NCI-H2107 treated with DMSO at 0.1 percent for 48 hours (cell line): ENCODE measurements around the gene METTL2A.
"Not testable (repeated sequence)": the region's sequence is repeated elsewhere in the genome, so short reads cannot be mapped to it uniquely, and the experiment has no call there.

Experiments used
- DNase-seq: peaks from one replicate; lab custom pipeline; 2025; ENCODE audit not compliant: unreplicated experiment; lab: John Stamatoyannopoulos, UW

Gene METTL2A

DNA sequence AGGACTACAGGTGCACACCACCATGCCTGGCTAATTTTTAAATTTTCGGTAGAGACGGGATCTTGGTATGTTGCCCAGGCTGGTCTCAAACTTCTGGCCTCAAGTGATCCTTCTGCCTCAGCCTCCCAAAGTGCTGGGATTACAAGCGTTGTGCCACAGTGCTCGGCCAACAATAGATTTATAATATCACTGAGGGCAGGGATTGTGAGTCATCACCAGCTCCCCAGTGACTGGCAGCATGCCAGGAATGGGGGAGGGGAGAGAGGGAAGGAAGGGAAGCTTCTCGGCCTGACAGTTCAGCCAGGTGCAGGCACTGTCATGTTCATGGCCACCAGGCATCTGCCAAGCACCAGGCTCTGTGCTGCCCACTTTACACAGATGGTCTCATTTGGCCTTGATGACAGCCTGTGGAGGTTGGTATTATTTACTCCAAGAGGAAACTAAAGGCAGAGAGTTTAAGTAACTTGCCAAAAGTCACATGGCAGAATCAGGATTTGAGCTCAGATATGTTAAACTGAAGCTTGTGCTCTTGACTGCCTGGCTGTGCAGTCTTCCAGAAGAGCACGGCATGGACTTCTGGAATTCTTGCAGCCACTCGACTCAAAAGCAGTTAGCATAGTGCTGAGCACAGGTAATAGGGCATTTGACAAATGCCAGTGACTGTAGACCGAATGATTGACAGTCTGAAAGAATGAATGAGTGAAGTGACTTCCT, 47.1 kb downstream of the METTL2A start:
- peak; percentile 31 for DNase-seq

DNA sequence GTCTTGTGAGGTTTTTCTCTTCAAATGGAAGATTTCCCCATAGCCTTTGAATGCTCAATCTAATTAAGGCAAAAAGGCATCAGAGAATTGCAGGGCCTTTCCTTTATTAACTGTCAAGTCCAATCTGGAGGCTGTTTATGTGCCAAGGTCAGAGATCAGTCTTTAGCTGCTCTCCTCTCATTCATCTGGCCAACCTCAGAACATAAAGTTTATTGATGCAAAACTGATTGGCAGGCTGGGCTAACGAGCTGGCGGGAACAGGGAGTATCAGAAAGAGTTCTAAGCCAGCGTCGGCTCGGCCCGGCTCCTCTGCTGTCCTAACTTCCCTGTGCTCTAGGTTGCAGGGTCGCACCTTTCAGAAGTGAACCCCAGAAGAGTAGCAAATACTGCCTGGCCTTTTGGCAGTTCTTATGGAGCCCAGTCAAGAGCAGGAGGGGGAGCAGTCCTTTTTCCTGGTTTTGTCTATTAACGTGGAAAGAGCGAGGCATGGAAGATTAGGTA, 47.7 kb downstream of the METTL2A start:
- DNase-seq: not testable (repeated sequence)

DNA sequence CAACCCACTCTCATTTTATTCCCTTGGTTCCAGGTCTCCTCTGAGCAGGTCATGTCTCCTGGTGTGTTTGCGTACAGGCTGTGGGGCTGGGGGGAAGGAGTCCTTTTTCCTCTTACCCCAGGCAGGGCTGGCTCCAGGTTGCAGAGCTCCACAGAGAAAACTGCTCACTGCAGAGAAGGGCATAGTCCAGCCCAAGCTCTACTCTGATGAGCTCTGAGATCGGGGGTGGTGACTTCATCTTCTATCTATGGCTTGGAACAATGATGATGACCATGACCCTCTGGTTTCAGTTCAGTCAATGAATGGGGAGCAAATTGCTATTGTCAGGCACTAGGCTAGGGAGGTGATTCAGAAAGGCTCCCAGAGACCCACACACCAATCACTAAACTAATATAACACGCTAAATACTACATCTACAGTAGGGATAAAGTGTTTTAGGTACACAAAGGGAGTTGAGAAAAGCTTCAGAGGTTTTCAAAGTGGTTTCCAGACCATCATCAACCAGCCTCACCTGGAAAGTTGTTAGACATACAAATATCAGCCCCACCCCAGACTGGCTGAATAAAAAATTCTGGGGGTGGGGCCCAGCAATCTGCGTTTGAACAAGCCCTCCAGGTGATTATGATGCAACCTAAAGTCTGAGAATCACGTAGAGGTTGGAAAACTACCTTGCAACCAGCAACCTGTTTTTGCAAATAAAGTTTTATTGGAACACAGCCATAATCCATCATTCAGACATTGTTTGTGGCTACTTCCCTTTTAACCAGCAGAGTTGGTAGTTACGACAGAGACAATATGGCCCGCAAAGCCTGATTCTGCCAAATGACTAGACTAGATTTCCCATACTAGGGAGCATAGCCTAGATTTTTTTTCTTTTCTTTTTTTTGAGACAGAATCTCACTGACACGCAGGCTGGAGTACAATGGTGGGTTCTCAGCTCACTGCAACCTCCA, 49.6 kb downstream of the METTL2A start:
- not testable (repeated sequence) for DNase-seq

DNA sequence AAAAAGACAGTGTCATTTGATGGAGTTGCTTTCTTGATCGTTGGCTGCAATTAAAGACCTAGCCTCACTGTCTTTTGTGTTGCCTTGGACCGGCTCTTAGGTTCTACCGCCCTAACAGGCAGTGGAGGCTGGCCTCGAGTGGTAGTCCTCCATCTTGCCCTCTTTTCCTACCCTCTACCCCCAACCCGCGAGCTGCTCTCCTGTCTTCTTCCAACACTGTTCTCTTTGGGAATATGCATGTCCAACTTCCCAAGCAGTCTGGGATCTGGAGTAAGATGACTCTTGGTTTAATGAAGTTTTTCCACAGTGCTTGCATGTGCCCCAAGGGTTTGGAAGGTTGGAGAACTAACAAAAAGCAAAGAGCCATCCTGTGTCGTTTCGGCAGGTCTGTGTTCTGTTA, 53.4 kb downstream of the METTL2A start:
- DNase-seq: not testable (repeated sequence)

DNA sequence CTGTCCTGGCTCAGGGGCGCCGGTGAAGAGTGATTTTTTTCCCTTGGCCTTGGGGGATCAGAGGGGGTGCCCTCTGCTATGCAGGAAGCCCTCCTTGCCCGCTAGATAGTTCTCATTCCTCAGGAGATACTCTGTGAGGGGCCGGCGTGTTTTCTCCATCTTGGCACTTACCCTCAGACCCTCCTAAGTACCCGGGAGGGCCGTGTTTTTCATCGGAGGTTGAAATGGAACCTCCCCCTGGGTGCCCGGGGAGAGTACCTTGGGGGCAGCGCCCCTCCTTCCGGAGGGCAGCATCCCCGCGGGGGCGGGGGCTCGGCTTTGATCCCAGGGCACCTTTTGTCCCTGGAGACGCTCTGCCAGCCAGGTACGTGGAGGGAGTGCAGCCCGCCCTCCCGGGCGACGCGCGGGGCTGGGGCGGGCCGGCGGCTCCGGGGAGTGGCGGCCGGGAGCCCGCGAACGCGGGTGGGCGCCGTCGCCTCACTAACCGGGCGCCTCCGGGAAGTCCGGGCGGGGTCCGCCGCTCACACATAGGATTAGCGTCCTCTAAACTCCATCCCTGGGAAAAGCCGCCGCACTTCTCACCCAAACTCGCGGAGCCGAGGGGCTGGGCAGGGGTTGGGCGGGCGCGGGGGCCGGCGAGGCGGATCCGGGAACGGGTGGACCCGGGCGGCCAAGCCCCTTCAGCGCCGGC, 54.2 kb downstream of the METTL2A start:
- DNase-seq: not testable (repeated sequence)

DNA sequence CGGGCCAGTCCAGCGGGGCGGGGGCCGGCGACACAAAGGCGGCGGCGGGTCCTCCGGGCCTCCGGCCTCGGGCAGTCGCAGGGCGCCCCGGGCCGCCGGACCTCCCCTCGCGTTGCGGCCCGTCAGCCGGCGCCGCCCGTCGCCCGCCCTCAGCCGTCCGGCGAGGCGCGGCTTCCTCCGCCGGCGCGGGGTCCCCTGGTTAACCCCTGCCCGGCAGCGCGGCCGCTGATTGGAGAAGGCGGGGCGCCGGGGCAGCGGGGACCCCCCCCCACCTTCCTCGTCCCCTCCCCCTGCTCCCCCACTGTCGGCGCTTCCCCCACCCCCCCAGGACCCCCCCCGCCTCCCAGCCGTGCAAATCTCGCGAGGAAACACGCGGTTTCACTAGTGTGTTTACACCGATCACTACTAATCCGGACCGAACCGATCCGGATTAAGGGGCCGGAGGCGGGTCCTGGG, 54.8 kb downstream of the METTL2A start, which contains the start of gene TLK2:
Gene TLK2 (plus strand): TSS at position 402 of the 456 bp plus-strand sequence. CDS start 2,301 bp downstream, outside the sequence.
- peak; percentile 31 for DNase-seq

DNA sequence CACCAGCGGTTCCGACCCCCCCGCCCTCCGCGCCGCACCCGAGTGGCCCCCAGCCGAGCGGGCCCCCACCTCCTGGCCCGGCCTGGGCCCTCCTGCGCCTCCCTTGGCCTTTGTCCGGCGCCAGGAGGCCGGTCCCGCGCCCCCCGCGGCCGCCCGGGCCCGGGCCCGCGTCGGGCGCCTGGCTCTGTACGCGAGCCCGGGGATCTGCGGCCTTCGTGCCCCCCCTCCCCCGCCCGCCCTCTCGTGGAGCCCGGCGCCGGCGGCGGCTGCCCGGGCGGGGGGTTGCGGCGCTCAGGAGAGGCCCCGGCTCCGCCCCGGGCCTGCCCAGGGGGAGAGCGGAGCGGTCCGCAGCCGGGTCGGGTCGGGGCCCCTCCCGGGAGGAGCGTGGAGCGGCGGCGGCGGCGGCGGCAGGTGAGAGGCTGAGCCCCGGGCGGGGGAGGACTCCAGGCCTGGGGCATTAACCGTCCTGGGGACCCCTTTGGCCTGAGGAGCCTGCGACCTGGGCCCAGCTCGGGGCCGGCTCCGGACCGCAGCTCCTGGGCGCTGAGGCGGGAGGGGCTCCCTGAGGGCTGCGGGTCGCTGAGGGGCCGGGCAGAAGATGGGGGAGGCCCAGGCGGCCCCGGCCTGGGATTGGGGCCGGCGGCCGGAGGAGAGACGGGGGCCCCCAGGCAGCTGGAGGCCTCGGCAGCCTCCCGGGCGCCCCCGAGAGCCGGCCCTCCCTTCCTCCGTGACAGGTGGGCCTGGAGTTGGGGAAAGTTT, 55.4 kb downstream of the METTL2A start:
- not testable (repeated sequence) for DNase-seq

DNA sequence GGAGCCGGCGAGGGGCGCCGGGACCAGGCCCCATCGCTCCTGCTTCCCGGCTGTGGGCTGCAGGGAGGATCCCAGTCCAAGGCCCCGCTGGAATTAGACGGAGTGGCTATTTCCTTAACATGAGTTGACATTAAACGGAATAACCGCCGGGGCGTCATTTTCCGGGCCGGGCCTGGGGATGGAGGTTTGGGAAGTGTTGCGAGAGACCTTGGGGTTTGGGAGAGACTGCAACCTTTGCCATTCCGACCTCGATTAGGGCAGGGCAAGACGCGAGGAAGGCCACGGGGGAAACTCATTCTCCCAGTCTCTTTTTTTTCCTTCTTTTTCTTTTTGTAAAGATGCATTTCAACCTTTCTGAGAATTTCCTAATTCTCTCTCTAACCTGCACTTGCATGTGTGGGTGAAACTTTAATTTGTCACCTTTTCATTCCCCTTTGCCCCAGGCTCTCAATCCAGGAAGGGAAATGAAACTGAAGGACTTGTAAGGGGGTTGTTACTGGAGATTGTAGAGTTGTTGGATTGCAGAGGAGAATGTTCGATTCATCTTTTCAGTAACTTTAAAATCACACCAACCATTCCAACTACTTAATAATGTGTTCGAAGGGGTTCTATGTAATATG, 56.1 kb downstream of the METTL2A start:
- DNase-seq: not testable (repeated sequence)

DNA sequence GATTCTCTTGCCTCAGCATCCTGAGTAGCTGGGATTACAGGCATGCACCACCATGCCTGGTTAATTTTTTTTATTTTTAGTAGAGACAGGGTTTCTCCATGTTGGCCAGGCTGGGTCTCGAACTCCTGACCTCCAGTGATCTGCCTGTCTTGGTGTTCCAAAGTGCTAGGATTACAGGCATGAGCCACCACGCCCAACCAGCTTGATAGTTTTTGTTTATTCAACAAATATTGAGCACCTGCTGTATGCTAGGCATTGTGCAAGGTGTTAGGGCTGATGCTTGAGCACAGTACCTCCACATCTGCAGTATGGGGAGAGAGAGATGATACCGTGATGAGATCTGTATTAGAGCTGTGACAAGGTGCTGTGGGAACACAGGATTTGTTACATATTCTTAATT, 58.9 kb downstream of the METTL2A start:
- not testable (repeated sequence) for DNase-seq

DNA sequence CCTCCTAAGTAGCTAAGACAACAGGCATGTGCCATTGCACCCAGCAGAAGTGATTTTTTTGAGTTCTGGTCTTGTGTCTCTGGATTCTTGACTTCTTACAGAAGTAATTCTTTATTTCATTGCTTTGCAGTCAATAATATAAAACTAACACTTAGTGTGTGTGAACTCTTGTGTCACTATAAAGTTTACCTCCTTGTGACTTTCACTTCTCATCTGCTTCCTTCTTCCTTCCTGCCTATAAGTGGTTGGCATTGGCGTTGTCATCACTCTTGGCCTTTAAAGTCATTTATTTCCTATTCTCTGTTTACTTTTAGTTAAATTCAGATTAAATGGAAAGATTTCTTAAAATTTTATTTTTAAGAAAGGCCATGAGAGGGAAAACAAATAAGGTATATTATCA, 67.3 kb downstream of the METTL2A start:
- DNase-seq: not testable (repeated sequence)

DNA sequence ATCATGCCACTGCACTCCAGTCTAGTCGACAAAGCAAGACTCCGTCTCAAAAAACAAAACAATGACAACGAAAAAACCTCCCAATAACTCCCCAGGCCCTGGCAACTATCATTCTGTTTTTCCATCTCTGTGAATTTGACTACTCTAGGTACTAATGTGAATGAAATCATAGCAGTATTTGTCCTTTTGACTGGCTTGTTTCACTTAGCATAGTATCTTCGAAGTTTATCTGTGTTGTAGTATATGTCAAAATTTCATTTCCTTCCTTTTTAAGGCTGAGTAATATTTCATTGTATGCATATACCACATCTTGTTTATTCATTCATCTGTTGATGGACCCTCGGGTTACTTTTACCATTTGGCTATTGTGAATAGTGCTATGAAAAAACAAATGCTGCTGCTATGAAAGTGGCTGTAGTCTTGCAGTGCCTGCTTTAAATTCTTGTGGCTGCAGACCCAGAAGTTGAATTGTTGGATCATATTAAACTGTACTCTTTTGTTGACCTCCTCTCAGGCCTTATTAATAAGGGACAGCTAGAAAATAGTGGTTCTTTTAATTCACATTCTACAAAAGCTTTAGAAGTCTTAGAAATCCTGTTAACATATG, 69.5 kb downstream of the METTL2A start:
- DNase-seq: not testable (repeated sequence)

DNA sequence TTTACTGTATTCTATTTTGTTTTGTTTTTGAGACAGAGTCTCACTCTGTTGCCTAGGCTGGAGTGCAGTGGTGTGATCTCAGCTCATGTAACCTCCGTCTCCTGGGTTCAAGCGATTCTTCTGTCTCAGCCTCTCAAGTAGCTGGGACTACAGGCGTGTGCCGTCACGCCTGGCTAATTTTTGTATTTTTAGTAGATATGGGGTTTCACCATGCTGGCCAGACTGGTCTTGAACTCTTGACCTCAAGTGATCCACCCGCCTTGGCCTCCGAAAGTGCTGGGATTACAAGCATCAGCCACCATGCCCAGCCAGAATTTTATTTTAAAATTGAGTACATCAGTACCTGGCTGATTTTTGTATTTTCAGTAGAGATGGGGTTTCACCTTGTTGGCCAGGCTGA, 70.4 kb downstream of the METTL2A start:
- not testable (repeated sequence) for DNase-seq

DNA sequence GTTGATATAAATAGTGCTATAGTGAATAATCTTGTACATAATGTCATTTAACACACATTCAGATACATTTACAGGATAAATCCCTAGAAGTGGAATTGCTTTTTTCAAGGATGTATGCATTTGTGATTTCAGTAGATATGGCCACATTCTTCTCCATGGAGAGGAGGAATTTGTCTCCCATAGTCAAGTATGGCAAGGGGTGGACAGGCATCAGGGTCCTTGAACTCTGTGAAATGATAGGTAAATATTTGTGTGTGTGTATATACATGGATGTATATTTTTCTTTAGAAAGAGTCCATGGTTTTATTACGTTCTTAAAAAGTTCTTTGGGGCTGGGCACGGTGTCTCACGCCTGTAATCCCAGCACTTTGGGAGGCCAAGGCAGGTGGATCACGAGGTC, 72.6 kb downstream of the METTL2A start:
- DNase-seq: not testable (repeated sequence)

DNA sequence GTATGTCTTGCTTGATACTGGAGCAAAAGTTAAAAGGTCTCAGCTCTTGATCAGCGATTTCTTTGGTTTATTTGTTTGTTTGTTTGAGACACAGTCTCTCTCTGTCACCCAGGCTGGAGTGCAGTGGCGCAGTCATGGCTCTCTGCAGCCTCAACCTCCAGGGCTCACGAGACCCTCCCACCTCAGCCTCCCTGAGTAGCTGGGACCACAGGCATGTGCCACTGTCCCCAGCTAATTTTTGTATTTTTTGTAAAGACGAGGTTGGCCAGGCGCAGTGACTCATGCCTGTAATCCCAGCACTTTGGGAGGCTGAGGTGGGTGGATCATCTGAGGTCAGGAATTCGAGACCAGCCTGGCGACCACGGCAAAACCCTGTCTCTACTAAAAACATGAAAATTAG, 75.1 kb downstream of the METTL2A start:
- DNase-seq: not testable (repeated sequence)
